Neural cell (in vitro differentiated cells): ENCODE measurements around the gene SCAF4. TPM values are rescaled to one million over a fixed set of nuclear protein-coding genes. Genes with fewer than 3 reads are reported as not detected.

Experiments
- H2AFZ ChIP-seq: fragments of 200-600, 300-800 bp; sonication (generic), shearing (Covaris generic); 2 replicates; pipeline ENCODE4 v1.6.0; 2014; ENCODE audit warnings: low read depth, mild to moderate bottlenecking, antibody characterized with exemption, low read length, moderate library complexity
- H3F3A ChIP-seq: fragments of 200-600 bp; shearing (Covaris generic); 2 replicates; pipeline ENCODE4 v1.6.1; 2016; ENCODE audit warnings: mild to moderate bottlenecking, moderate library complexity, mixed read lengths, antibody characterized with exemption, low read length; ENCODE audit not compliant: insufficient read depth, poor library complexity, severe bottlenecking
- H3K27ac ChIP-seq: fragments of 200-600, 300-800 bp; sonication (generic), shearing (Covaris generic); 2 replicates; pipeline ENCODE4 v1.5.1; 2014; ENCODE audit warnings: mild to moderate bottlenecking, low read length, moderate library complexity
- H3K27me3 ChIP-seq: fragments of 300-800, 200-600 bp; sonication (generic), shearing (Covaris generic); 2 replicates; pipeline ENCODE4 v1.6.0; 2014; ENCODE audit warnings: mild to moderate bottlenecking, low read depth, low read length, moderate library complexity; ENCODE audit not compliant: insufficient read depth
- H3K36me3 ChIP-seq: fragments of 300-800, 200-600 bp; sonication (generic), shearing (Covaris generic); 2 replicates; pipeline ENCODE4 v1.5.1; 2014; ENCODE audit warnings: mild to moderate bottlenecking, antibody characterized with exemption, low read length, moderate library complexity; ENCODE audit not compliant: insufficient read depth
- H3K4me2 ChIP-seq: fragments of 300-800, 200-600 bp; sonication (generic), shearing (Covaris generic); 2 replicates; pipeline ENCODE4 v1.6.0; 2014; ENCODE audit warnings: mild to moderate bottlenecking, low read length
- H3K4me3 ChIP-seq: fragments of 300-800, 200-600 bp; sonication (generic), shearing (Covaris generic); 2 replicates; pipeline ENCODE4 v1.5.1; 2014; ENCODE audit warnings: mild to moderate bottlenecking, low read length, moderate library complexity
- H3K79me2 ChIP-seq: fragments of 200-600 bp; shearing (Covaris generic); replicated peaks from 2 replicates; pipeline ENCODE4 v1.6.0; 2014; ENCODE audit warnings: mild to moderate bottlenecking, low read length, moderate library complexity; ENCODE audit not compliant: insufficient read depth
- H3K9ac ChIP-seq: fragments of 300-800, 200-600 bp; sonication (generic), shearing (Covaris generic); 2 replicates; pipeline ENCODE4 v1.6.1; 2016; ENCODE audit warnings: mild to moderate bottlenecking, low read length, mixed read lengths
- H3K9me2 ChIP-seq: fragments of 200-600 bp; shearing (Covaris generic); 2 replicates; pipeline ENCODE4 v1.6.1; 2016; ENCODE audit warnings: mild to moderate bottlenecking, low read length, mixed read lengths; ENCODE audit not compliant: insufficient read depth
- H3K9me3 ChIP-seq: fragments of 200-600, 300-800 bp; sonication (generic), shearing (Covaris generic); 2 replicates; pipeline ENCODE4 v1.6.1; 2016; ENCODE audit warnings: mild to moderate bottlenecking, mixed run types, low read length, moderate library complexity, mixed read lengths
- H4K20me1 ChIP-seq: fragments of 200-600 bp; shearing (Covaris generic); 2 replicates; pipeline ENCODE4 v1.6.1; 2016; ENCODE audit warnings: mild to moderate bottlenecking, mixed run types; ENCODE audit not compliant: insufficient read depth
- CTCF ChIP-seq: fragments of 450-650 bp; IDR thresholded peaks from 2 replicates; pipeline ENCODE4 v1.5.1; 2014; ENCODE audit warnings: antibody characterized with exemption, mild to moderate bottlenecking, moderate library complexity; ENCODE audit not compliant: poor library complexity, severe bottlenecking
- EP300 ChIP-seq: fragments of 450-650 bp; conservative IDR thresholded peaks from 2 replicates; pipeline ENCODE4 v1.6.1; 2014; ENCODE audit warnings: antibody characterized with exemption, mild to moderate bottlenecking, moderate library complexity; ENCODE audit not compliant: poor library complexity, severe bottlenecking
- EZH2 ChIP-seq: fragments of 200-600, 300-800 bp; shearing (Covaris generic), sonication (generic); IDR thresholded peaks from 2 replicates; pipeline ENCODE4 v1.6.1; 2014; ENCODE audit warnings: antibody characterized with exemption, low read length, borderline replicate concordance, mild to moderate bottlenecking; ENCODE audit not compliant: insufficient read depth, poor library complexity, severe bottlenecking
- MXI1 ChIP-seq: fragments of 450-650 bp; conservative IDR thresholded peaks from 2 replicates; pipeline ENCODE4 v1.6.1; 2014; ENCODE audit warnings: antibody characterized with exemption, mild to moderate bottlenecking; ENCODE audit not compliant: poor library complexity, severe bottlenecking
- POLR2AphosphoS5 ChIP-seq: IDR thresholded peaks from 2 replicates; pipeline ENCODE4 v1.6.1; 2012
- RAD21 ChIP-seq: fragments of 450-650 bp; conservative IDR thresholded peaks from 2 replicates; pipeline ENCODE4 v1.6.1; 2014; ENCODE audit warnings: antibody characterized with exemption, mild to moderate bottlenecking, moderate library complexity
- REST ChIP-seq: IDR thresholded peaks from 2 replicates; pipeline ENCODE4 v1.6.1; 2012; ENCODE audit warnings: borderline replicate concordance
- SMC3 ChIP-seq: fragments of 450-650 bp; conservative IDR thresholded peaks from 2 replicates; pipeline ENCODE4 v1.6.1; 2014; ENCODE audit warnings: antibody characterized with exemption, mild to moderate bottlenecking, moderate library complexity; ENCODE audit not compliant: poor library complexity
- TAF1 ChIP-seq: IDR thresholded peaks from 2 replicates; pipeline ENCODE4 v1.6.1; 2012; ENCODE audit warnings: low read depth
- polyA plus RNA-seq: library from polyadenylated mRNA; depleted of rRNA; stranded (reverse); fragments of >200 nt; gene quantifications from 2 replicates; pipeline ENCODE4 v1.2.3, GENCODE V29; 2014

The SCAF4 gene
- polyA plus RNA-seq, 1 donor from 2014 or later = 5.4 TPM

DNA sequence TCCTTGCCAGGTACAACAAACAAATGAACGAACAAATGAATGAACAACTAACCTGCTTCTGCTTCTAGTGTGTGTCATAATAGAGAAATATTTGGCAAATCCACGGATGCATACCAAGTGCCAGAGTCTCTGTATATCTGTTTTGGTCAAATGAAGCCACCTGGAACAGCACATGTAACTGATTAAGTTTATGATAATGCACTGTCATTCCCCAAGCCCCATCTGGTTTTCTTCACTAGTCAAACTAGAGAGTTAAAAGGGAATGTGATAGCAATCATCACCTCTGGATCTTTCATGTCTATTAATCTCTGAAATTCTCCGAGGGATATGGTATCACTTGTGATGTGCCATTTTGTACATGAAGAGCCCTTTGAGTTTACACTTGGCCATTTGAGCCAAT, 21.0 kb upstream of the SCAF4 start:
- Histone ChIP-seq H3K27ac (no peak overlapping the region), H3K27me3 (no peaks in the 10 kb centered on the region), H3K9ac (no peak overlapping the region), H2AFZ (no peak overlapping the region), H3K36me3 (no peaks in the 10 kb centered on the region), H3K79me2 (no peaks in the 10 kb centered on the region), H3F3A (no peaks in the 10 kb centered on the region), H3K9me2 (no peaks in the 10 kb centered on the region), H3K4me2 (no peak overlapping the region), H4K20me1 (no peaks in the 10 kb centered on the region), H3K4me3 (no peak overlapping the region), H3K9me3 (no peaks in the 10 kb centered on the region)
- no peak for TF ChIP-seq EZH2
- TF ChIP-seq RAD21 = no peak
- no peak for TF ChIP-seq TAF1
- no peak for TF ChIP-seq REST
- TF ChIP-seq SMC3 = no peak

DNA sequence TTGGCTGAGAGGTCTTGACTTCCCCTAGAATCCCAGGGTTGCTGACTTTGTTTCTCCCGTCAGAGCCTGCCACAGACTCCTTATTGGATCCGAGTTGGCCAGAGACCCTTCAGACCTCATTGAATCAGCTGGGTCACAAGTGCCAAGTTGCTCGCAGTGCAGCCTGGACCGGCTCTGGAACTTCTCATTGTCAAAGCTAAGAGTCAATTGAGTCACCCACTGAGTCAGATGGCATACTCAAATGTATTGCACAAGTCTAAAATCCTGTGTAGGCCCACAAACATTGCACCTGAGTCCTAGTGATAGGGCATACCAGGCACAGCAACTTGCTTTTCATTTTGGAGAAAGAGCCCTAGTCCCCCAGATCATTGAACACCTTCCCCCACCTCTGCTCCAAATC, 20.4 kb upstream of the SCAF4 start:
- no peaks in the 10 kb centered on the region for H3K27me3 ChIP-seq
- TF ChIP-seq TAF1 (no peak), EP300 (no peak), EZH2 (no peak), MXI1 (no peak), RAD21 (no peak), CTCF (no peak), SMC3 (no peak), POLR2AphosphoS5 (no peak), REST (no peak)
- no peaks in the 10 kb centered on the region for H3K36me3 ChIP-seq
- H3K79me2 ChIP-seq = no peaks in the 10 kb centered on the region
- no peak overlapping the region for H2AFZ ChIP-seq
- no peaks in the 10 kb centered on the region for H3K9me3 ChIP-seq
- H3K4me3 ChIP-seq = no peak overlapping the region
- H3K9ac ChIP-seq = no peak overlapping the region
- H3K4me2 ChIP-seq = no peak overlapping the region
- no peaks in the 10 kb centered on the region for H3K9me2 ChIP-seq
- no peak overlapping the region for H3K27ac ChIP-seq
- H4K20me1 ChIP-seq = no peaks in the 10 kb centered on the region
- no peaks in the 10 kb centered on the region for H3F3A ChIP-seq
